Neural progenitor cell (in vitro differentiated cells): ENCODE measurements around the gene CBLN4. TPM values are rescaled to one million over a fixed set of nuclear protein-coding genes. Genes with fewer than 3 reads are reported as not detected.

ENCODE experiments used
- DNase-seq: peaks from one replicate; pipeline ENCODE4 v3.0.0-alpha.2; 2016; ENCODE audit warnings: low spot score
- H2AFZ ChIP-seq: fragments of 200-600 bp; sonication (generic); replicated peaks from 2 replicates; pipeline ENCODE4 v1.6.1; 2016; ENCODE audit warnings: antibody characterized with exemption
- H3F3A ChIP-seq: fragments of 200-600 bp; sonication (generic); 2 replicates; pipeline ENCODE4 v1.6.1; 2016; ENCODE audit warnings: antibody characterized with exemption, low read depth
- H3K27ac ChIP-seq: fragments of 200-600 bp; sonication (generic); 2 replicates; pipeline ENCODE4 v1.5.1; 2016; ENCODE audit warnings: mild to moderate bottlenecking
- H3K27me3 ChIP-seq: fragments of 200-600 bp; sonication (generic); 2 replicates; pipeline ENCODE4 v1.6.1; 2016; ENCODE audit warnings: mild to moderate bottlenecking, moderate library complexity
- H3K36me3 ChIP-seq: fragments of 200-600 bp; sonication (generic); 2 replicates; pipeline ENCODE4 v1.5.1; 2016
- H3K4me1 ChIP-seq: fragments of 200-600 bp; sonication (generic); 2 replicates; pipeline ENCODE4 v1.6.1; 2016; ENCODE audit warnings: mixed run types
- H3K4me2 ChIP-seq: fragments of 200-600 bp; sonication (generic); 2 replicates; pipeline ENCODE4 v1.6.1; 2016
- H3K4me3 ChIP-seq: fragments of 200-600 bp; sonication (generic); 2 replicates; pipeline ENCODE4 v1.5.1; 2016
- H3K79me2 ChIP-seq: fragments of 200-600 bp; sonication (generic); 2 replicates; pipeline ENCODE4 v1.6.1; 2016; ENCODE audit warnings: low read depth
- H3K9ac ChIP-seq: fragments of 200-600 bp; sonication (generic); 2 replicates; pipeline ENCODE4 v1.6.1; 2016
- H3K9me3 ChIP-seq: fragments of 200-600 bp; sonication (generic); 2 replicates; pipeline ENCODE4 v1.5.1; 2016; ENCODE audit warnings: low read depth
- H4K20me1 ChIP-seq: fragments of 200-600 bp; sonication (generic); 2 replicates; pipeline ENCODE4 v1.6.1; 2016; ENCODE audit warnings: low read depth
- H3K27ac Mint-ChIP-seq: 3 replicates; pipeline ENCODE4 v1.8.0; 2021; ENCODE audit warnings: mixed read lengths
- H3K27me3 Mint-ChIP-seq: 2 replicates; pipeline ENCODE4 v1.8.0; 2022; ENCODE audit warnings: low read depth, mild to moderate bottlenecking, inconsistent platforms, moderate library complexity, mixed read lengths; ENCODE audit not compliant: insufficient read depth
- H3K36me3 Mint-ChIP-seq: 3 replicates; pipeline ENCODE4 v1.8.0; 2021; ENCODE audit warnings: mixed read lengths
- H3K4me1 Mint-ChIP-seq: 3 replicates; pipeline ENCODE4 v1.8.0; 2021; ENCODE audit warnings: mixed read lengths
- H3K4me3 Mint-ChIP-seq: 3 replicates; pipeline ENCODE4 v1.8.0; 2021; ENCODE audit warnings: mild to moderate bottlenecking, moderate library complexity, mixed read lengths
- H3K9me3 Mint-ChIP-seq: 3 replicates; pipeline ENCODE4 v1.8.0; 2020; ENCODE audit warnings: mixed read lengths
- CTCF ChIP-seq: fragments of 200-600 bp; sonication (generic); IDR thresholded peaks from 2 replicates; pipeline ENCODE4 v1.5.1; 2017; ENCODE audit warnings: antibody characterized with exemption, mild to moderate bottlenecking
- EZH2 ChIP-seq: fragments of 200-600 bp; sonication (generic); IDR thresholded peaks from 2 replicates; pipeline ENCODE4 v1.6.1; 2017; ENCODE audit warnings: antibody characterized with exemption, mild to moderate bottlenecking, moderate library complexity
- EZH2phosphoT487 ChIP-seq: fragments of 200-600 bp; sonication (generic); IDR thresholded peaks from 2 replicates; pipeline ENCODE4 v1.6.1; 2017; ENCODE audit warnings: antibody characterized with exemption
- total RNA-seq: library from RNA; depleted of rRNA; stranded (reverse); fragments of >200 nt; gene quantifications from 2 replicates; pipeline ENCODE4 v1.2.3, GENCODE V29; 2015; ENCODE audit warnings: low replicate concordance

The CBLN4 gene
- total RNA-seq, 1 donor from 2014 or later: not detected

GRCh38 chr20:56018716-56019115 lies 13.4 kb upstream of the CBLN4 start:
- no peak overlapping the region for H3K4me2 ChIP-seq
- no peaks in the 10 kb centered on the region for H3K36me3 ChIP-seq

GRCh38 chr20:56018194-56018593 lies 12.9 kb upstream of the CBLN4 start:
- H3K9me3 Mint-ChIP-seq: peaks cover 28% of the 10 kb centered on the region

More at GRCh38 chr20:56018716-56019115, 13.4 kb upstream of the CBLN4 start:
- no peaks in the 10 kb centered on the region for H3K27me3 ChIP-seq
- H3K9me3 ChIP-seq: peaks cover 7% of the 10 kb centered on the region
- Mint-ChIP-seq H3K9me3 (peaks cover 28% of the 10 kb centered on the region), H3K4me1 (no peaks in the 10 kb centered on the region), H3K36me3 (no peaks in the 10 kb centered on the region), H3K27ac (no peak overlapping the region), H3K4me3 (no peak overlapping the region), H3K27me3 (peaks cover 5% of the 10 kb centered on the region)
- no peaks in the 10 kb centered on the region for H3F3A ChIP-seq
- no peak overlapping the region for H3K9ac ChIP-seq
- H3K4me3 ChIP-seq: no peak overlapping the region
- no peak for TF ChIP-seq CTCF
- TF ChIP-seq EZH2: no peak
- no peak for TF ChIP-seq EZH2phosphoT487
- no peaks in the 10 kb centered on the region for H3K79me2 ChIP-seq
- H4K20me1 ChIP-seq: no peaks in the 10 kb centered on the region
- DNase-seq: no peak
- H3K4me1 ChIP-seq: no peaks in the 10 kb centered on the region
- H3K27ac ChIP-seq: no peak overlapping the region
- H2AFZ ChIP-seq: no peak overlapping the region

GRCh38 chr20:56017560-56017959 lies 12.2 kb upstream of the CBLN4 start:
- no peaks in the 10 kb centered on the region for H3K27me3 ChIP-seq
- Mint-ChIP-seq H3K4me3 (no peak overlapping the region), H3K36me3 (no peaks in the 10 kb centered on the region), H3K4me1 (no peaks in the 10 kb centered on the region), H3K27ac (no peak overlapping the region), H3K27me3 (peaks cover 5% of the 10 kb centered on the region), H3K9me3 (peaks cover 24% of the 10 kb centered on the region)
- H3K27ac ChIP-seq: no peak overlapping the region
- DNase-seq: no peak
- no peaks in the 10 kb centered on the region for H3K79me2 ChIP-seq
- H2AFZ ChIP-seq: no peak overlapping the region
- H3K4me1 ChIP-seq: no peaks in the 10 kb centered on the region
- H3K9ac ChIP-seq: no peak overlapping the region
- no peaks in the 10 kb centered on the region for H4K20me1 ChIP-seq
- peaks cover 7% of the 10 kb centered on the region for H3K9me3 ChIP-seq
- H3K4me2 ChIP-seq: no peak overlapping the region
- H3K36me3 ChIP-seq: no peaks in the 10 kb centered on the region
- TF ChIP-seq EZH2 (no peak), EZH2phosphoT487 (no peak), CTCF (no peak)
- no peak overlapping the region for H3K4me3 ChIP-seq
- H3F3A ChIP-seq: no peaks in the 10 kb centered on the region

More at GRCh38 chr20:56018194-56018593, 12.9 kb upstream of the CBLN4 start:
- H3K4me2 ChIP-seq: no peak overlapping the region
- Mint-ChIP-seq H3K27ac (no peak overlapping the region), H3K4me3 (no peak overlapping the region), H3K27me3 (peaks cover 5% of the 10 kb centered on the region), H3K4me1 (no peaks in the 10 kb centered on the region), H3K36me3 (no peaks in the 10 kb centered on the region)
- H3K36me3 ChIP-seq: no peaks in the 10 kb centered on the region
- H4K20me1 ChIP-seq: no peaks in the 10 kb centered on the region
- H3K4me3 ChIP-seq: no peak overlapping the region
- no peaks in the 10 kb centered on the region for H3K79me2 ChIP-seq
- no peaks in the 10 kb centered on the region for H3F3A ChIP-seq
- H3K4me1 ChIP-seq: no peaks in the 10 kb centered on the region
- TF ChIP-seq CTCF: no peak
- TF ChIP-seq EZH2phosphoT487: no peak
- no peak for TF ChIP-seq EZH2
- H3K9me3 ChIP-seq: peaks cover 7% of the 10 kb centered on the region
- DNase-seq: no peak
- no peak overlapping the region for H3K27ac ChIP-seq
- no peak overlapping the region for H3K9ac ChIP-seq
- H2AFZ ChIP-seq: no peak overlapping the region
- H3K27me3 ChIP-seq: no peaks in the 10 kb centered on the region
